DMS53 (cell line): ENCODE results near the gene CREG2.

Experiments used
- DNase-seq: peaks from one replicate; lab custom pipeline; 2025; lab: John Stamatoyannopoulos, UW

Gene CREG2, protein sequence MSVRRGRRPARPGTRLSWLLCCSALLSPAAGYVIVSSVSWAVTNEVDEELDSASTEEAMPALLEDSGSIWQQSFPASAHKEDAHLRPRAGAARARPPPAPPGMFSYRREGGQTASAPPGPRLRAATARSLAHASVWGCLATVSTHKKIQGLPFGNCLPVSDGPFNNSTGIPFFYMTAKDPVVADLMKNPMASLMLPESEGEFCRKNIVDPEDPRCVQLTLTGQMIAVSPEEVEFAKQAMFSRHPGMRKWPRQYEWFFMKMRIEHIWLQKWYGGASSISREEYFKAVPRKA

DNA sequence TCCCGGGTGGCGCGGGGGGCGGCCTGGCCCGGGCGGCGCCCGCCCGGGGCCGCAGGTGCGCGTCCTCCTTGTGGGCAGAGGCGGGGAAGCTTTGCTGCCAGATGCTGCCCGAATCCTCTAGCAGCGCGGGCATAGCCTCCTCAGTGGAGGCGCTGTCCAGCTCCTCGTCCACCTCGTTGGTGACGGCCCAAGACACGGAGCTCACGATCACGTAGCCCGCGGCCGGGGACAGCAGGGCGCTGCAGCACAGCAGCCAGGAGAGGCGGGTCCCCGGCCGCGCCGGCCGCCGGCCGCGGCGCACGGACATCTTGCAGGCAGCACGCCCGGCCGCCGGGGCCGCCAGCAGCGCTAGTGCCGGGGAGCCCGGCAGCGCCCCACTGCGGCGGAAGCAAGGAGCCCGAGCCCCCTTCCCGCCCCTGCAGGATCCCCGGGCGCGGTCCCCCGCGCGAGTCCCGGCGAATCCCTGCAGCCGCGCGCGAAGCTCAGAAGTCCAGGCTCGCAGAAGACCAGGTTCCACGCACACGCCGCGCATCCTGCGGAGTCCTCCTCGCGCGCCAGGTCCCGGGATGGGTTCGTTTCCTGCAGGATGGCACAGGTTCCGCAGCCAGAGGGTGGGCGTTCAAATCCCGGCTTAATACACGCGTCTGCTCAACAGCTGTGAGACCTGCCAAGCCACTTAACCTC, at the start of gene CREG2:
CREG2 (minus strand) TSS at position 353 of the 684 bp plus-strand sequence; CDS start at position 307, 46 bp downstream.
- peak; percentile 86 for DNase-seq

DNA sequence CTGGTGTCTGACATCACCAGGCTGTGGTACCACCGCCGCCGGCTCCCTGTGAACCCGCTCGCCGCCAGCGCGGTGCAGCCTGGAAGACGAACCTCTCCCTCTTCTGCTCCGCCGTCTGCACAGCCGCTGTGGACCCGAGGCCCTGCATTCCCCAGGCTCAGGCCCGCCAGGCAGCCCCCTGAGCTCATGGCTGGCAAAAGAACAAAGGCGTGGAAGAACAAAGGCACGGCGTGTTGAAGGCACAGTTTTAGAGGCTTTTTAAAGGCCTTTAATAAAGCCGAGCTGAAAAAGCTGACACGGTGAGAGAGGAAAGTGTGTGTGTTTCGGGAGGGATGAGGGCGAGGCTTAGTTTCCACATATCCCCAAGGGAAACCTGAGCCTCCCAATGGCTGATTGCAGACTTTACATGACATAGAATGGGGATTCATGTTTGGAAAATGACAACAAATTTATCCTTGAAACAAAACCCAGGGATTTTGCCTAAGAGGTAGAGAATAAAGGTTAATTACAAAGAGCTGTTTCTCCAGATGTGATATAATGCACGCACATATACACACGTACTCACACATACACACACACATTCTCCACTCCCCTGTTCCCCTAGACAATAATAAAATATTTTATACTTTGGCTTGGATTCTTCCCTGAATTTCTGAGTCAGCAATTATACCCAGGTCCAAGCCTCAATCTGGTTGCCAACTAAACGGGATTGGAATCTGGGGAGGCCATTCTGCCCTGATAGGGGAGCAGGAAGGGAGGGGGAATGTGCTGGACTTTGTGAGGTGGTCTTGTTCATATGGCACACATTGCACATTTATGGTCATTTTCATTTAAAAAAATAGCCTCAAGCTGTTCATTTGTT, 47.9 kb upstream of the CREG2 start:
- DNase-seq: no peak

DNA sequence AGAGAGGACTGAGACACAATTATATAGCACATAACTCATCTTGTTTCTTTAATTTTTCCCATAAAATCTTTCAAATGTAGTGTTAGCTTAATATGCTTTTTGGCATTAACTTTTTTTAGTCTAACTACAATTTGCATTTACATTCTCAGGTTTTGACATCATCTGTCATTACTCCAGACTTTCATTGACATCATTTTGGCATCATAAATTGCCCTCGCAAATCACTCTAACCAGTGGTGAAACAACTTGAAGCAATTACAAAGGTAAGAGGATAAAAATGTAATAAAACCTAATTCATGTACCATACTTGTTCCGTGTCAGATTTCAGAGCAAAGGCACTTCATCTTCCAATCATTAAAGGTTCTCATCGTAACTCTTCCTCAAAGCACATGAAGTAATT, 46.2 kb upstream of the CREG2 start:
- no peak for DNase-seq

DNA sequence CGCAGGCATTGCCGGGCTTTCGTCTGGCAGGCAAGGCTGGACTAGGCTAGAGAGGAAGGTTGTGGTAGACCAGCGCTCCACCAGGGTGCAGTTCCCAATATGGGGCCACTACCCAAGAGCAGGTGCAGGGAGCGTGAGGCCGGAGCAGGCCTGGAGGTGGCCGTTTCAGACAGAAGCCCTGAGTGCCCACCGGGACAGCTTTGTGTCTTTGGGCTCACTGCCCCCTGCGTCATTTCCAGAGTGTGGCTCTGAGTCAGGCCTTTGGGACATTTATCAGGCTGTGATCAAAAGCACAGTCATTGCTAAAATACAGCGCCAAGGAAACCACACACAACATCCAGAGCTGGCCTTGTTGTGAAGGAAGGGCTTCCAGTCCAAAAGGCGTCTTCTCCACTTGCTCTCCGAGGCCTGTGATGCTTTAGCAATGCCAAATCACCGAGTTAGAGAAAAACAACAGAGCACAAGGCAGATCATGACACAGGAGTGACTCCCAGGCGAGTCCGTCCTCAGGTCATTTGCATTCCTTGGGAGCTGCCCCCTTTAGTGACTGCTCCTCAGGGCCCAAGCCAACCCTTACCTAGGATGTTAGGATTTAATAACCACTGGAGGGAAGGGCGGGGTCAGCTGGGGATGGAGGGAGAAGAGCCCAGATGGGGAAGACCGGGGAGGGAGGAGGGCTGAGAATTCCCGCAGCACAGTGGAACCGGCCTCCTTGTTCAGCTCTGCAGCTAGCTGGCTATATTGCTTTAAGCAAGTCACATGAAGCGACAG, 45.3 kb upstream of the CREG2 start:
- no peak for DNase-seq

DNA sequence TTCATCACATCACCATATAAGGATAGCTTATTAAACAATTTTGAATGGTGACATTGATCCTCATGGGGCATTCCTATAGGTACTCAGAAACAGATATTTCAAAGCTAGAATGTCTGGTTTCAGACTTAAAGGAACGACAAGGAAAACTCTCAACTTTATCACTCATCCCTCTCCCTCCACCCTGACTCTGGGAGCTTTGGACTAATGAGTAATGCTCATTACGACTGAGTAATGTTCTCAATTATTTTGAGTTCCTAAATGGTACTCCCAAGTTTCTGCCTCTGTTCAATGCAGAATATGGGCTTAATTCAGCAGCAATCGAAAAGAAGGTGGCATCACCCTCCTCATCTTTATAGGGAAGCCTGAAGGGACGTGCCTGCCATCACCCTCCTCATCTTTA, 44.2 kb upstream of the CREG2 start:
- no peak for DNase-seq

DNA sequence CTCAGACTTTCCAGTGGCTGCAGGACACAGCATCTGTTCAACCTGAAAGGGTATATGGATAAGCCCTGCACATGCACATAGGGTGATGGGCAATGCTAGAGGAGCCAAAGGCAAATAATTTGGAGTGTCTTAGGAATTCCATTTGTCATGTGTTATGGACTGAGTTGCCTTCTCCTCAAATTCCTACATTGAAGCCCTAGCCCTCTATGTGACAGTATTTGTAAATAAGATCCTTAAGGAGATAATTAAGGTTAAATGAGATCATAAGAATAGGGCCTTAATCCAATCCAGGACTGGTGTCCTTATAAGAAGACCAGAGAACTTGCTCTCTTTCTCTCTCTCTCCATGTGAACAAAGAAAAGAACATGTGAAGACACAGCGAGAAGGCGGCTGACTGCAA, 42.9 kb upstream of the CREG2 start:
- no peak for DNase-seq

DNA sequence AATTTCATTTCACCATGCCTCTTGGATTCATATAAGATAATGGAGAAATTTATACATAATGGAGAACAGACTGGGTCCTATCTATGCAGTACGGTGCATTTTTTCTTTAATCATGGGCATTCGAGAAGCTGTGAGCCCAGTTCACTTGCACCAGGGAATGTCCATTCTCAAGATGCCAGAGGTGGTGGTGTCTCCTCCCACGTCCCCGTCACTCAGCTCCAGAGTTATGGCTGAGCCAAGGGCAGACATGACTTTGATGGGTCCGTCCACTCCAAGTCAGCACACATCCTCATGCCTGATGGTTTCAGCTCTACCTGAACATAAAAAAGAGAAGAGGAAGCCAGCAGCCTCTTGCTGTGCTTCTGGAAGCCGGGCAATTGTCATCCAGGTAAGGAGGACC, 42.1 kb upstream of the CREG2 start:
- DNase-seq: no peak

DNA sequence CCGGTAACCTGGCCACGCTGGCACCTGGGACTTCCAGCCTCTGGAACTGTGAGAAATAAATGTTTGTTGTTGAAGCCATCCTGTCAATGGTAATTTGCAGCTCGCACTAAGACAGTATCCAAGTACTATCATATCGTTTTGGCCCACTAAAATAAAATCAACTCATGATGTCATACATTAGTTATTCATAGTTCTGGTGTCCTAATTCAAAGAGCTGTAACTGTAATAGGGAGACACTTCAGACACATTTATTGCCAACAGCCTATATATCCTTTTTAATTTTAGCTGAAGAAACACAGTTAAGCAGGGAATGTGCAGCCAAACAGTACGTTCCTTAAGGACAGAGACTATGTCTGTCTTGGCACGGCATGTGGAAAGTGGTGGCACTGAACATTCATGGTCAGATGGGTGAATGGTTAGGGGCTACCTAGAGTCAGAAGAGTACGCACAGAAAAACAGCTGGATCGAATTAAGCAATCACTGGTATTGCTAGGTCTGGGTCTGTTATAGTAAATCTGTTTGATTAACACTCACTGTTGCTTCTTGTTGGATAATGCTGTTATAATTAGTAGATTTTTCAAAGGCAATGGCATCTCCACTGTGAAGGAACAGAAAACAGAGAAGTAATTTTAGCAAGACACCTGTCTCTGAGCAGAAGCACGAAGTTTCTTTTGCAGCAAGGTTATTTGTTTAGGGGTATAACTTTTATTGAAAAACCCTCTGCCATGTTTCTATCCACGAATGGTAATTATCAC, 41.3 kb upstream of the CREG2 start:
- no peak for DNase-seq

DNA sequence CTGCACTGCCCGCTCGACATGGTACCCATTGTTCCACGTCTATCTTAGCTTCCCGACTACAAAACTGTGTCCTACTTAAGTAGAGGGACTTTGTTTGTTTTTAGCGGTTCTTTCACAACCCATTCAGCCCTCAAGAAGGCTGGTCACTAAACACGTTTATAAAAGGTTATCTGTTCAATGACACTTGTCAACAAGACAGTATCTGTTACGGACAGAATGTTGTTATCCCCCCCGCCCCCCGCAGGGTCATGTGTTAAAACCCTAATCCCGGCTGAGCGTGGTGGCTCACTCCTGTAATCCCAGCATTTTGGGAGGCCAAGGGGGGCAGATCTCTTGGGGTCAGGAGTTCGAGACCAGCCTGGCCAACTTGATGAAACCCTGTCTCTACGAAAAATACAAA, 40.4 kb upstream of the CREG2 start:
- no peak for DNase-seq

DNA sequence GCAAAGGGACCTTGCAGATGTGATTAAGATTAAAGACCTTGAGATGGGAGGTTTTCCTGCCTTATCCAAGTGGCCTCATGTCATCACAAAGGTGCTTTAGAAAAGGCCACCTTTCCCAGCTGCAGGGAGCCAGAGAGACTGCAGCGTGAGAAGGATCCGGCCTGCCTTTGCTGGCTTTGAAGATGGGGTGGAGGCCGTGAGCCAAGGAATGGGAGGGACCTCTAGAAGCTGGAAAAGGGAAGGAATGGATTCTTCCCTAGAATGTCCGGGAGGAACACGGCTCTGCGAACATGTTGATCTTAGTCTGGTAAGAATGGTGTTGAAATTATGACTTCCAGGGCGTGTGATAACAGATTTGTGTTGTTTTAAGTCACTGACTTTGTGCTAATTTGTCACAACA, 39.9 kb upstream of the CREG2 start:
- DNase-seq: no peak

DNA sequence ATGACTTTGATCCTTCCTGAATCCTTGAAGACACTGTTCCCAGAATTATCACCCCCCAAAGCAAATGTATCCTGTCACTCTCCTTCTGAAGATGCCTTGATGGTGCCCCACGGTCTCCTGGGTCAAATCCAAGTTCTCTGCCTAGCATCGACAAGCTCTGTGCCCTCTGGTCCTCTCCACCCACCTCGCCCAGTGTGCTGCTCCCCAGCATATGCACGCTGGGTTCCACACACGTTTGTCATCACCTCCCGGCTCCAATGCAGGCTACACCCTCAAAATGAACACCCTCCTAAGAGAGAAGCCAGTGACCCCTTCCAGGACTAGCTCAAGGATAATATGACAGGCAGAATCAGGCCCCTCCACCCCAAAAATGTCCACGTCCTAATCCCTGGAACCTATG, 39.5 kb upstream of the CREG2 start:
- DNase-seq: no peak

DNA sequence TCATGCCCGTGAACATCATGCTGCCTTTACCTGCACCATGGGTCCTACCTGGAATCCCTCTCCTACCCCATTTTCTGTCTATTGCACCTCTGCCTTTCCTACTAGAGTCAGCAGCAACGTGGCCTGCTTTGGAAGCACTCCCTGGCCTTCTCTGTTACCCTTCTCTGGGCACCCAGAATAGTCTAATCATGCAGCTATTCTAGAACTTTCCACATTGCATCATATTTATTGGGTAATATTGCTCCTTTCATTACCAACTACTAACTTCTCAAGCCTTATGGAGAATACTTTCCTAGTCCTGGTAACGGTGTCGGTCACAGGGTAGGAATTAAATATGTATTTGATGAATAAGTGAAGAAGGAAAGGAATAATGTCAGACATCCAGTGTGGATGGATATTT, 33.3 kb upstream of the CREG2 start:
- DNase-seq: no peak

DNA sequence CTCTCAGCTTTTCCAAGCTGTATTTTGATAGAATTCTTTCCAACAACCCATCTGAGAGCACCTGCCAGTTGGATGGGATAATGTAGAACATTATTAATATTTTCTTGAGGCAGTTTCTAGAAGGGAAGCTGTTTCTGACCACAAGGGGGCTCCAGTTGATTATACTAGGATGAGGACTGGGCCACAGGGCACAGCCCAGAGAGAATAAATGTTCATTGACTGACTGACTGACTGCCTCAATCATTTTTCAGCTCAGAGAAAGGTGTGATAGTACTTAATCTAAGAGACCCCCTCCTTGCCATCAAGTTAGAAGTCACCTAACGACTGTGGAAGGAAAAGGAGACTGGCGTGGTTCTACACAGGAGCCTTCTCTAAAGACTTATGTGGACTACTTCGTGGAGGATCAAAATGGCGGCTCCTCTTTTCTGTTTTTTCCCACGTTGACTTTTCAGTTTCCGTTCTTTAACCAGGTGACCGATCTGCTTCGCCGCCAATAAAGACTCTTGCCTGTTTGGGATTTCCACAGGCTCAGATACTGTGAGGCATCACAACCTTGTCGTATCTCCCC, 31.9 kb upstream of the CREG2 start:
- peak; percentile 88 for DNase-seq

DNA sequence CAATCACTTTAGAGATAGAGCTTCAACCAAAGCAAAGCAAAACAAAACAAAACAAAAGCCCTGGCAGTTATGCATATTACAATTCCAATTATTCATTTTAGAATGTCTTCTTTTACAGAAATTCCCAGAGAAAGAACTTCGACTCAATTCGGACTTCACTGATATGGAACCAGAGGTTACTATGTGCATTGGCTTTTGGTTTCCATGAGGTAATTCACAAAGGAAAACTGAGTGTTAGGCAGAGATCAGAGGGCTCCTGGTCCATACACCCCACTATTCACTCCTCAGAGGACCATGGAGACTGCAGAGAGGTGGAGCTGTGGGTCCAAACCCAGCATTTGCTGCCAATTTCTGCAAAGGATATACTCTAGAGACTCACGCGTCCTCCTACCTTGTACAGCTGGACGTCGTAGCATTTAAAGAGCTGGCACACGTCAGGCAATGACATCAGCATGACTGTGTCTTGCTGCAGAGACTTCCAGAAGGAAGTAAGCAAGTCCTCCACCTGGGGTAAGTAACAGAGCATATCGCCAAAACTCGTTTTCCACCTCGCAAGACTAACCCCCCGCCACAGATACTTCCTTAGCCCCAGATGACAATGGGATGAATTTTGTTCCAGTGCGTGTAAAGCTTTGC, 31.3 kb upstream of the CREG2 start:
- DNase-seq: peak; percentile 42

DNA sequence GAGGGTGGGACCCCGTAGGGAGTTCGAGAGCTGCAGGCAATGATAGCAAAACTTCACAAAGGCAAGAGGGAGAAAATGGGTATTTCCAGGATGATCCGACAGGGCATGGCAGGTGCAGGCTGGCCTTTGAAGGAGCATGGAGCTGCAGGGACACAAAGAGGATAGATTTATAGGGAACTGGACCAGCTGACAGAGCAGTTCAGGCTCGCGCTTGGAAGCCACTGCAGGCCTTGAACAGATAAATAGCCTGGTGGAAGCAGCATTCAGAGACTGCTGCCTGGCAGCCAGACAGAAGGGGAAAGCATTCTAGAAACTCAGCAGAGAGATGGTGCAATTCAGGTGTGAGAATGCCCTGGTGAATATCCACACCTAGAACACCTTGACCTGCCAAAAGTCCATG, 29.3 kb upstream of the CREG2 start:
- no peak for DNase-seq

DNA sequence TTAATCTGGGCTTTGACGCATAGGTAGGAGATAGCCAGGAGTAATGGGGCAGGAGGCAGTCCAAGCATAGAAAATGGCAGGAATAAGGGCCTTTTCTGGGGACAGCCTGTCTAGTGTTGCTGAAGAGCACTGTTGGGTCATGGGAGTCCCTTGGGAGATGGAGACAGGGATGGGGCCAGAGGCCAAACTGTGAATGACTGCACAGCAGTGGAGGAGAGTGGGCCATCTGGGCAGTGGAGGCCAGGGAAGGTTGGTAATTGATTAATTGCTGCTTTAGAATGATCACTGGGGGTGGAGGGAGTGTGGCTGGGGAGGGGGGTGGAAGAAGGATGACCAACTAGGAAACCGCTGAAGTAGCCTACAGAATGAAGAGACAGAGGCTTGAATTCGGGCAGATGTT, 28.6 kb upstream of the CREG2 start:
- DNase-seq: no peak

DNA sequence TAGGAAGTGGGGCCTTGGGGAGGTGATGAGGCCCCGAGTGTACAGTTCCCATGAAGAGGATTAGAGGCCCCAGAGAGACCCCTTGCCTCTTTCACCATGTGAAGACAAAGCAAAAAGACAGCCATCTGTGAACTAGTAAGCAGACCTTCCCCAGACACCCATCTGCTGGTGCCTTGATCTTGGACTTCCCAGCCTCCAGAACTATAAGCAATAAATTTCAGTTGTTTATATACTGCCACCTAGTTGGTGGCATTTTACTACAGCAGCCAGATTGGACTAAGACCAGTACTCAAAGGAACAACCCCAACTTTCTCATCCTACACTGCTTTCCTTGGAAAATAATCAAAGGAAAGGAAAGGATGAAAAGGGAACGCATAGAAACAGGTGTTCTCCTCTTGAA, 27.9 kb upstream of the CREG2 start:
- no peak for DNase-seq

DNA sequence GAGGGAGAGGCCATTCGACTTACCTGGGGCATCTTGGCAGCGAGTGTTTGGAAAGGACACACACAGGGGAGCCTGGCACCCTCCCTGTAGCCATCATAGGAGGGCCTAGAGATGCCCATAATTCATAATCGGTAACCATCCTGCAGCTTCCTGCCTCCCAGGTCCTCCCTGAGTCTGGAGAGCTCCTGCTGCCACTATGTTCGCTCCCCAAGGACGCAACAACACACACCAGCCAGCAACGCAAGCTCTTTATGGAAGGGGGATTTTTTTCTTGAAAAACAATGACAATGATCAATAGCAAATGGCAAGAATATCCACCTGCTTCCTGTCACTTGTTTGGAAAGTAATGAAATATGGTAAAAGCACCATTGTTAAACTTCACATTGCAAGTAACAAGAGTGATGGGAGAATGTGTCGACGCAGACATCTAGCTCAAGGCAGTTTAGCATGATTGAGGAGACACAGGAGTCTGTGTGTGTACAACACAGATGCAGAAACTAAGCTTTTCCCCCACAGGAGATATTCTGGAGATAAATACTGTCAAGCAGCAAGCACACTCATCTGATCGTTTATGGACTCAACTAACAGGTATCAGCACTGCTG, 24.9 kb upstream of the CREG2 start:
- no peak for DNase-seq

DNA sequence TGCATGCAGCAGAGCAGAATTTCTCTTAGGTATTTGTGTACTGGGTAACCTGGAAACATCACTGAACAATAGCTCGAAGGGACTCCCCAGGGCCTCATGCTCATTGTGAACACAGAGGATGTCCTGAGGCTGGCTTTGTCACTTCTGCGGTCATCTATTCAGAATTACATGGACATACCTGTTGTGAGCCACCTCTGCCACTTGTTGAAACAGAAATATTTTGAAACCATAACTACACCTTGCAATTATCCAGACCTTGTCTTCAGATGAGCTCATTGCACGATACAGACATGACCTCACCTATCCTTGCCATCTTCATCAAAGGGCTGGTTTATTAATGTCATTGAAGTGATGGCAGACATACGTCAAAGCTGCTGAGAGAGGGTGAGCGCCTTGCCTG, 23.4 kb upstream of the CREG2 start:
- peak; percentile 82 for DNase-seq

DNA sequence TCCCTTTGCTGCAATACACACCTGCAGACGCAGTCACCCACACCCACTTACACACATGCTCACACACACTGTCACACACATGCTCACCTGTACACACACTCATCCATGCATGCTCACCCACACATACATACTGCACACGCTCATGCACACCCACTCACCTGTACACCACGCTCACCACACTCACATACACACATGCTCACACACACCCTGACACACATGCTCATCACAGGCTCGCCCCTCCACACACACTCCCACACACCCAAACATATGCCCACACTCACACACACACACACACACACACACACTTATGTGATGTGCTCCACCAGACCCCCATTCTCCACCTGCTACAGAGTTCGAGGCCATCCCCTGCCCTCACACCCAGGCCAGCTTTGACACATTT, 22.8 kb upstream of the CREG2 start:
- no peak for DNase-seq
